PC-3 (cell line): ENCODE results near the gene CCNB3. TPM values are rescaled to one million over a fixed set of nuclear protein-coding genes. Genes with fewer than 3 reads are reported as not detected.

Source experiments
- ATAC-seq: fragments of 200-7000 bp; cut with Tn5 transposase; 2 replicates; pipeline ENCODE4 v1.9.1; 2020; ENCODE audit warnings: mild to moderate bottlenecking, moderate library complexity
- Bru-seq: library from RNA; stranded (reverse); fragments of 400-500 nt; gene quantifications from one replicate; lab custom pipeline; 2021; lab: Mats Ljungman, UMichigan
- BruChase-seq, 2 experiments: library from RNA; stranded (reverse); fragments of 400-500 nt; gene quantifications; one replicate each; lab custom pipeline; 2021; lab: Mats Ljungman, UMichigan
- BruUV-seq: library from RNA; stranded (reverse); fragments of 400-500 nt; replicated peaks from 2 replicates; lab custom pipeline; 2021; lab: Mats Ljungman, UMichigan
- CTCF ChIA-PET: fragments of 300-600 bp; sonication (Branson Sonifier 250); formaldehyde crosslinking; loops from one replicate; lab custom pipeline; 2022; ENCODE audit warnings: antibody characterized with exemption; lab: Charles Lee
- POLR2A ChIA-PET: fragments of 300-600 bp; sonication (Branson Sonifier 250); formaldehyde crosslinking; loops from one replicate; lab custom pipeline; 2022; ENCODE audit warnings: antibody characterized with exemption; ENCODE audit not compliant: unreplicated experiment; lab: Charles Lee
- DNase-seq: peaks from one replicate; pipeline ENCODE4 v3.0.0-alpha.2; 2015
- H2AFZ ChIP-seq: fragments of 300-600 bp; sonication (generic); 2 replicates; pipeline ENCODE4 v1.6.0; 2016; ENCODE audit warnings: antibody characterized with exemption, low read length
- H3F3A ChIP-seq: fragments of 300-600 bp; sonication (generic); one replicate; pipeline ENCODE4 v1.6.0; 2017; ENCODE audit warnings: antibody characterized with exemption, low read length, control low read depth, mild to moderate bottlenecking; ENCODE audit not compliant: unreplicated experiment
- H3K27ac ChIP-seq: fragments of 300-600 bp; sonication (generic); 2 replicates; pipeline ENCODE4 v1.5.1; 2016; ENCODE audit warnings: mild to moderate bottlenecking, low read length
- H3K27me3 ChIP-seq: fragments of 300-600 bp; sonication (generic); 2 replicates; pipeline ENCODE4 v1.6.1; 2016; ENCODE audit warnings: low read length, mixed read lengths
- H3K36me3 ChIP-seq: fragments of 300-600 bp; sonication (generic); 2 replicates; pipeline ENCODE4 v1.6.1; 2016; ENCODE audit warnings: low read depth, mixed run types, low read length, mixed read lengths
- H3K4me1 ChIP-seq: fragments of 300-600 bp; sonication (generic); 2 replicates; pipeline ENCODE4 v1.5.1; 2016; ENCODE audit warnings: low read length; ENCODE audit not compliant: insufficient read depth
- H3K4me2 ChIP-seq: fragments of 300-600 bp; sonication (generic); 2 replicates; pipeline ENCODE4 v1.6.0; 2016; ENCODE audit warnings: low read length
- H3K4me3 ChIP-seq: fragments of 300-600 bp; sonication (generic); 2 replicates; pipeline ENCODE4 v1.5.1; 2016; ENCODE audit warnings: mild to moderate bottlenecking, low read length, mixed read lengths
- H3K79me2 ChIP-seq: fragments of 300-600 bp; sonication (generic); 2 replicates; pipeline ENCODE4 v1.6.1; 2017; ENCODE audit warnings: low read length, mixed read lengths
- H3K9ac ChIP-seq: fragments of 300-600 bp; sonication (generic); 2 replicates; pipeline ENCODE4 v1.6.0; 2016; ENCODE audit warnings: mild to moderate bottlenecking, low read length
- H3K9me2 ChIP-seq: fragments of 300-600 bp; sonication (generic); replicated peaks from 2 replicates; pipeline ENCODE4 v1.6.1; 2016; ENCODE audit warnings: mixed run types, low read length, mixed read lengths
- H3K9me3 ChIP-seq: fragments of 300-600 bp; sonication (generic); 2 replicates; pipeline ENCODE4 v1.6.1; 2016; ENCODE audit warnings: low read length, mixed read lengths
- H4K20me1 ChIP-seq: fragments of 300-600 bp; sonication (generic); 2 replicates; pipeline ENCODE4 v1.6.1; 2016; ENCODE audit warnings: low read length, mixed read lengths
- EZH2 ChIP-seq: fragments of 300-600 bp; sonication (generic); IDR thresholded peaks from one replicate; pipeline ENCODE4 v1.6.1; 2017; ENCODE audit warnings: antibody characterized with exemption, mild to moderate bottlenecking, low read length; ENCODE audit not compliant: unreplicated experiment
- EZH2phosphoT487 ChIP-seq: fragments of 300-600 bp; sonication (generic); IDR thresholded peaks from 2 replicates; pipeline ENCODE4 v1.6.1; 2018; ENCODE audit warnings: mild to moderate bottlenecking, antibody characterized with exemption, low read length, borderline replicate concordance
- intact Hi-C: fragments of 100-400 bp; cut with micrococcal nuclease; formaldehyde crosslinking; loops from 2 replicates; pipeline ENCODE4 v1.9.0; 2023
- long read RNA-seq: library from polyadenylated mRNA; unstranded; transcript quantifications from one replicate; pipeline ENCODE4 v2.0.0, GENCODE V29; 2021; ENCODE audit not compliant: unreplicated experiment
- total RNA-seq: library from RNA; depleted of rRNA; stranded (reverse); fragments of >200 nt; gene quantifications from 2 replicates; pipeline ENCODE4 v1.2.3, GENCODE V29; 2014; rRNA removed
- TF ChIP-seq, protein P1 (sequence below): fragments of 300-600 bp; sonication (generic); conservative IDR thresholded peaks from 2 replicates; pipeline ENCODE4 v1.5.1; 2017; ENCODE audit warnings: antibody characterized with exemption, low read depth, mild to moderate bottlenecking, low read length

The CCNB3 gene
- total RNA-seq: 0.33 and 2.1 TPM in 2 replicates
- percentile 13 among the genes with signal in this experiment for Bru-seq, nascent RNA
- BruChase-seq, experiment 1, labeled RNA remaining after a 6-hour chase: percentile 10 among the genes with signal in this experiment
- BruChase-seq, experiment 2, labeled RNA remaining after a 2-hour chase: percentile 7 among the genes with signal in this experiment
- long read RNA-seq: 0 reads

DNA sequence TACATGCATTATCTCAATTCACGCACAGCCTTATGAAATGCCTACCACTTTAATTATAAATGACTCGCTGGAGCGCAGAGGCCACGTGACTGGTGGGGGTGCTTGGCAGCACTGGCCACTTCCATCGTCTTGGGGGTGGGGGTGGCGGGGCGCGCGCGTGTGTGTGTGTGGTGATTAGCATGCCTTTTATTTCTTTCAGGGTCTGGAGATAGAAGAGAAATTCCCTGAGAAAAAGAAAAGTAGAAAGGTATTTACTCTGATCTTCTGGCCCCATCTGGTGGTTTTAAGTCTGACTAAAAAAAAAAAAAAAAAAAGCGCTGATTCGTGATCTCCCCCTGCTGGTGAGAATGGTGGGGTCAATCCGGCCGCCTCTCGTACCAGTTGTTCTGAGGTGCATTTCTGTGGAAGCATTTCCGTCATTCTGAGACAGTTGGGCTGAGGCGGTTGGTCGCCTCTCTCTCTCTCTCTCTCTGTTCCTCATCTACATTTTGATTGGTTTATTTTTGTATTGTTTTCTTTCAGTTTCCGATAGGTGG lies at the start of gene CCNB3:
CCNB3 (plus strand) TSS at position 402 of the 536 bp plus-strand sequence. CDS start 80,399 bp downstream, outside the sequence.
- no peaks in the 10 kb centered on the region for H3K27me3 ChIP-seq
- peak; percentile 85 for ATAC-seq
- no peaks in the 10 kb centered on the region for H3K9me2 ChIP-seq
- H2AFZ ChIP-seq: peak within 1 kb of the TSS; percentile 65
- no peaks in the 10 kb centered on the region for H3K79me2 ChIP-seq
- TF ChIP-seq, protein P1, sequence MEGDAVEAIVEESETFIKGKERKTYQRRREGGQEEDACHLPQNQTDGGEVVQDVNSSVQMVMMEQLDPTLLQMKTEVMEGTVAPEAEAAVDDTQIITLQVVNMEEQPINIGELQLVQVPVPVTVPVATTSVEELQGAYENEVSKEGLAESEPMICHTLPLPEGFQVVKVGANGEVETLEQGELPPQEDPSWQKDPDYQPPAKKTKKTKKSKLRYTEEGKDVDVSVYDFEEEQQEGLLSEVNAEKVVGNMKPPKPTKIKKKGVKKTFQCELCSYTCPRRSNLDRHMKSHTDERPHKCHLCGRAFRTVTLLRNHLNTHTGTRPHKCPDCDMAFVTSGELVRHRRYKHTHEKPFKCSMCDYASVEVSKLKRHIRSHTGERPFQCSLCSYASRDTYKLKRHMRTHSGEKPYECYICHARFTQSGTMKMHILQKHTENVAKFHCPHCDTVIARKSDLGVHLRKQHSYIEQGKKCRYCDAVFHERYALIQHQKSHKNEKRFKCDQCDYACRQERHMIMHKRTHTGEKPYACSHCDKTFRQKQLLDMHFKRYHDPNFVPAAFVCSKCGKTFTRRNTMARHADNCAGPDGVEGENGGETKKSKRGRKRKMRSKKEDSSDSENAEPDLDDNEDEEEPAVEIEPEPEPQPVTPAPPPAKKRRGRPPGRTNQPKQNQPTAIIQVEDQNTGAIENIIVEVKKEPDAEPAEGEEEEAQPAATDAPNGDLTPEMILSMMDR: peak; percentile 70
- TF ChIP-seq EZH2: no peak
- POLR2A ChIA-PET: no interaction called here
- peak within 1 kb of the TSS; percentile 71 for H3K9ac ChIP-seq
- no TSS peak for BruUV-seq
- CTCF ChIA-PET: interaction anchor here (0.6 to 0.7 kb wide), 3 partner anchors 60 to 1013 kb away, joined by 3 to 4 read pairs (median 3); no protein-coding TSS in a partner anchor
- peak within 1 kb of the TSS; percentile 26; the same call in 1 of the 2 replicates for H3K27ac ChIP-seq
- no peaks in the 10 kb centered on the region for H3K36me3 ChIP-seq
- peak within 1 kb of the TSS; percentile 62 for H3K4me3 ChIP-seq
- intact Hi-C loops: loop anchor here (1.0 to 5.0 kb wide), 3 partner anchors 104 to 327 kb away; partner anchors contain the start of gene USP27X
- no peaks in the 10 kb centered on the region for H4K20me1 ChIP-seq
- H3K4me1 ChIP-seq: peaks cover 15% of the 10 kb centered on the region
- H3K4me2 ChIP-seq: peak within 1 kb of the TSS; percentile 58
- H3K9me3 ChIP-seq: no peaks in the 10 kb centered on the region
- DNase-seq: peak; percentile 67
- no peaks in the 10 kb centered on the region for H3F3A ChIP-seq

GRCh38 chrX:50157545-50158135 lies 46.9 kb upstream of the CCNB3 start:
- POLR2A ChIA-PET: no interaction called here
- Histone ChIP-seq H3K9ac (no peak overlapping the region), H3K9me3 (no peaks in the 10 kb centered on the region), H4K20me1 (no peaks in the 10 kb centered on the region), H3K27ac (no peak overlapping the region), H3K36me3 (no peaks in the 10 kb centered on the region), H2AFZ (no peak overlapping the region), H3F3A (no peaks in the 10 kb centered on the region), H3K4me3 (no peak overlapping the region), H3K4me1 (no peaks in the 10 kb centered on the region), H3K27me3 (no peaks in the 10 kb centered on the region), H3K79me2 (no peaks in the 10 kb centered on the region), H3K4me2 (no peak overlapping the region), H3K9me2 (no peaks in the 10 kb centered on the region)
- intact Hi-C loops: no loop called here
- TF ChIP-seq EZH2 (no peak), EZH2phosphoT487 (no peak)
- TF ChIP-seq, protein P1: no peak
- CTCF ChIA-PET: no interaction called here
- ATAC-seq: no peak
- peak; percentile 37 for DNase-seq
- BruUV-seq: no TSS peak

- Histone ChIP-seq H3K27me3 (no peaks in the 10 kb centered on the region), H3F3A (no peaks in the 10 kb centered on the region)
- ATAC-seq: no peak
These were observed 46.0 kb upstream of the CCNB3 start for GRCh38 chrX:50158593-50158992.

More at GRCh38 chrX:50158593-50158992, 46.0 kb upstream of the CCNB3 start:
- no peaks in the 10 kb centered on the region for H3K4me1 ChIP-seq
- CTCF ChIA-PET: no interaction called here
- no peaks in the 10 kb centered on the region for H3K36me3 ChIP-seq
- no peak for DNase-seq
- H3K9me3 ChIP-seq: no peaks in the 10 kb centered on the region
- no peaks in the 10 kb centered on the region for H3K9me2 ChIP-seq
- no peak overlapping the region for H3K4me2 ChIP-seq
- no peak overlapping the region for H3K27ac ChIP-seq
- no peaks in the 10 kb centered on the region for H3K79me2 ChIP-seq
- TF ChIP-seq EZH2phosphoT487: no peak
- intact Hi-C loops: no loop called here
- no TSS peak for BruUV-seq
- no peak overlapping the region for H3K4me3 ChIP-seq
- POLR2A ChIA-PET: no interaction called here
- H4K20me1 ChIP-seq: no peaks in the 10 kb centered on the region
- H3K9ac ChIP-seq: no peak overlapping the region
- no peak overlapping the region for H2AFZ ChIP-seq
